Loucy (cell line): ENCODE data around the gene ABRAXAS1.

ENCODE experiments used
- CTCF ChIP-seq: fragments of 200-600 bp; sonication (generic); conservative IDR thresholded peaks from 2 replicates; pipeline ENCODE4 v1.5.1; 2014; ENCODE audit warnings: mild to moderate bottlenecking, antibody characterized with exemption, low read length
- EZH2phosphoT487 ChIP-seq: fragments of 200-600 bp; IDR thresholded peaks from 2 replicates; pipeline ENCODE4 v1.6.1; 2018; ENCODE audit warnings: antibody characterized with exemption, mild to moderate bottlenecking, moderate library complexity, borderline replicate concordance

- TF ChIP-seq CTCF (no peak), EZH2phosphoT487 (no peak)
These were observed 35.9 kb downstream of the ABRAXAS1 start for GRCh38 chr4:83449009-83449408.
